ENCODE data around the gene SLC26A4.

DNA sequence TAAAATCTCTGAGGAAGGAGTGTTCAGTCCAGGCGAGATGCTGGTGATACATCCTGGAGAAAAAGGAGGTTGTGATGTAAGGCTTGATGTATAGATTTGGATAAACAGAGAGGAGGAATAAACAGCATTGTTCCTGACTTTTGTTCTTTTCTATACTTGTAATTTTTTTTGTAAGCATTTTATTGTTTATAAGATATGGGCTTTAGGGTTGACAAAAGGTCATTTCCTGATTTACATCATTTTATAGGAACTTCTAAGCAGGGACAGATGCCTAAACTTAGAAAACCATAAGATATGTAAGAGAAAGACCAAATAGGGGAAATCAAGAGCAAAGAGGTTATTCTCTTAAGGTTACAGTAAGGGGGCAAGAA, 16.7 kb upstream of the SLC26A4 start:
- TF ChIP-seq NFRKB (IDR thresholded peaks at IDR 0.05; ENCODE audit: low read depth) (no peak), KAT2B (IDR thresholded peaks at IDR 0.05; ENCODE audit: low read depth, low read length) (no peak), EP300 (IDR thresholded peaks at IDR 0.05; ENCODE audit: low read length) (no peak), TBP (optimal IDR thresholded peaks at IDR 0.05; ENCODE audit: low read depth, low read length) (no peak), ATF2 (CRISPR knock-in tag; IDR thresholded peaks at IDR 0.05) (no peak), MXI1 (IDR thresholded peaks at IDR 0.05; ENCODE audit: low read depth, low read length) (no peak), MAFK (IDR thresholded peaks at IDR 0.05; ENCODE audit: low read length) (no peak), FOSL1 (tag; conservative IDR thresholded peaks at IDR 0.05) (no peak)
- TF ChIP-seq, protein P1, sequence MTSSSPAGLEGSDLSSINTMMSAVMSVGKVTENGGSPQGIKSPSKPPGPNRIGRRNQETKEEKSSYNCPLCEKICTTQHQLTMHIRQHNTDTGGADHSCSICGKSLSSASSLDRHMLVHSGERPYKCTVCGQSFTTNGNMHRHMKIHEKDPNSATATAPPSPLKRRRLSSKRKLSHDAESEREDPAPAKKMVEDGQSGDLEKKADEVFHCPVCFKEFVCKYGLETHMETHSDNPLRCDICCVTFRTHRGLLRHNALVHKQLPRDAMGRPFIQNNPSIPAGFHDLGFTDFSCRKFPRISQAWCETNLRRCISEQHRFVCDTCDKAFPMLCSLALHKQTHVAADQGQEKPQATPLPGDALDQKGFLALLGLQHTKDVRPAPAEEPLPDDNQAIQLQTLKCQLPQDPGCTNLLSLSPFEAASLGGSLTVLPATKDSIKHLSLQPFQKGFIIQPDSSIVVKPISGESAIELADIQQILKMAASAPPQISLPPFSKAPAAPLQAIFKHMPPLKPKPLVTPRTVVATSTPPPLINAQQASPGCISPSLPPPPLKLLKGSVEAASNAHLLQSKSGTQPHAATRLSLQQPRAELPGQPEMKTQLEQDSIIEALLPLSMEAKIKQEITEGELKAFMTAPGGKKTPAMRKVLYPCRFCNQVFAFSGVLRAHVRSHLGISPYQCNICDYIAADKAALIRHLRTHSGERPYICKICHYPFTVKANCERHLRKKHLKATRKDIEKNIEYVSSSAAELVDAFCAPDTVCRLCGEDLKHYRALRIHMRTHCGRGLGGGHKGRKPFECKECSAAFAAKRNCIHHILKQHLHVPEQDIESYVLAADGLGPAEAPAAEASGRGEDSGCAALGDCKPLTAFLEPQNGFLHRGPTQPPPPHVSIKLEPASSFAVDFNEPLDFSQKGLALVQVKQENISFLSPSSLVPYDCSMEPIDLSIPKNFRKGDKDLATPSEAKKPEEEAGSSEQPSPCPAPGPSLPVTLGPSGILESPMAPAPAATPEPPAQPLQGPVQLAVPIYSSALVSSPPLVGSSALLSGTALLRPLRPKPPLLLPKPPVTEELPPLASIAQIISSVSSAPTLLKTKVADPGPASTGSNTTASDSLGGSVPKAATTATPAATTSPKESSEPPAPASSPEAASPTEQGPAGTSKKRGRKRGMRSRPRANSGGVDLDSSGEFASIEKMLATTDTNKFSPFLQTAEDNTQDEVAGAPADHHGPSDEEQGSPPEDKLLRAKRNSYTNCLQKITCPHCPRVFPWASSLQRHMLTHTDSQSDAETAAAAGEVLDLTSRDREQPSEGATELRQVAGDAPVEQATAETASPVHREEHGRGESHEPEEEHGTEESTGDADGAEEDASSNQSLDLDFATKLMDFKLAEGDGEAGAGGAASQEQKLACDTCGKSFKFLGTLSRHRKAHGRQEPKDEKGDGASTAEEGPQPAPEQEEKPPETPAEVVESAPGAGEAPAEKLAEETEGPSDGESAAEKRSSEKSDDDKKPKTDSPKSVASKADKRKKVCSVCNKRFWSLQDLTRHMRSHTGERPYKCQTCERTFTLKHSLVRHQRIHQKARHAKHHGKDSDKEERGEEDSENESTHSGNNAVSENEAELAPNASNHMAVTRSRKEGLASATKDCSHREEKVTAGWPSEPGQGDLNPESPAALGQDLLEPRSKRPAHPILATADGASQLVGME (CRISPR knock-in tag; IDR thresholded peaks at IDR 0.05), result no peak
- TF ChIP-seq, protein P2, sequence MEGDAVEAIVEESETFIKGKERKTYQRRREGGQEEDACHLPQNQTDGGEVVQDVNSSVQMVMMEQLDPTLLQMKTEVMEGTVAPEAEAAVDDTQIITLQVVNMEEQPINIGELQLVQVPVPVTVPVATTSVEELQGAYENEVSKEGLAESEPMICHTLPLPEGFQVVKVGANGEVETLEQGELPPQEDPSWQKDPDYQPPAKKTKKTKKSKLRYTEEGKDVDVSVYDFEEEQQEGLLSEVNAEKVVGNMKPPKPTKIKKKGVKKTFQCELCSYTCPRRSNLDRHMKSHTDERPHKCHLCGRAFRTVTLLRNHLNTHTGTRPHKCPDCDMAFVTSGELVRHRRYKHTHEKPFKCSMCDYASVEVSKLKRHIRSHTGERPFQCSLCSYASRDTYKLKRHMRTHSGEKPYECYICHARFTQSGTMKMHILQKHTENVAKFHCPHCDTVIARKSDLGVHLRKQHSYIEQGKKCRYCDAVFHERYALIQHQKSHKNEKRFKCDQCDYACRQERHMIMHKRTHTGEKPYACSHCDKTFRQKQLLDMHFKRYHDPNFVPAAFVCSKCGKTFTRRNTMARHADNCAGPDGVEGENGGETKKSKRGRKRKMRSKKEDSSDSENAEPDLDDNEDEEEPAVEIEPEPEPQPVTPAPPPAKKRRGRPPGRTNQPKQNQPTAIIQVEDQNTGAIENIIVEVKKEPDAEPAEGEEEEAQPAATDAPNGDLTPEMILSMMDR (IDR thresholded peaks at IDR 0.05 in 2 of 3, conservative IDR thresholded peaks at IDR 0.05 in 1 of 3; ENCODE audit: insufficient read depth in 2 of 3, low read depth in 1 of 3, low read length in 3 of 3), result no peak
